KOPT-K1 (cell line): ENCODE measurements around the gene FAM111B.
A peak's percentile ranks its signal among the peaks of the same experiment; 100 is the strongest.
"Not testable (repeated sequence)": the region's sequence is repeated elsewhere in the genome, so short reads cannot be mapped to it uniquely, and the experiment has no call there.

Experiments used
- H3K27ac ChIP-seq: fragments of 200-600 bp; sonication (generic); 2 replicates; pipeline ENCODE4 v1.5.1; 2016; ENCODE audit warnings: antibody characterized with exemption, mild to moderate bottlenecking, low read depth, low read length; ENCODE audit not compliant: poor library complexity, severe bottlenecking
- H3K36me3 ChIP-seq: fragments of 200-600 bp; sonication (generic); 2 replicates; pipeline ENCODE4 v1.5.1; 2017; ENCODE audit warnings: antibody characterized with exemption, mild to moderate bottlenecking, low read length, moderate library complexity; ENCODE audit not compliant: insufficient read depth
- H3K9me3 ChIP-seq: fragments of 200-600 bp; sonication (generic); 2 replicates; pipeline ENCODE4 v1.5.1; 2017; ENCODE audit warnings: antibody characterized with exemption, low read length, mild to moderate bottlenecking; ENCODE audit not compliant: insufficient read depth, poor library complexity, severe bottlenecking

Gene FAM111B

GRCh38 chr11:59106363-59107336 is at the start of gene FAM111B:
TSS of gene FAM111B (plus strand) at chr11:59107237. CDS start at chr11:59109626, 2,389 bp downstream.
- Histone ChIP-seq H3K36me3 (peaks cover 22% of the 10 kb centered on the region), H3K27ac (peak within 1 kb of the TSS; percentile 54), H3K9me3 (no peaks in the 10 kb centered on the region)

- H3K9me3 ChIP-seq, H3K27ac ChIP-seq, H3K36me3 ChIP-seq: not testable (repeated sequence)
These were observed 48.7 kb upstream of the FAM111B start for GRCh38 chr11:59058120-59059033.

GRCh38 chr11:59060096-59060495 is 46.9 kb upstream of the FAM111B start:
- not testable (repeated sequence) for H3K9me3 ChIP-seq, H3K36me3 ChIP-seq, H3K27ac ChIP-seq

GRCh38 chr11:59062602-59063529 is 44.2 kb upstream of the FAM111B start:
- Histone ChIP-seq H3K36me3 (no peaks in the 10 kb centered on the region), H3K9me3 (no peaks in the 10 kb centered on the region), H3K27ac (no peak overlapping the region)

GRCh38 chr11:59063996-59064727 is 42.9 kb upstream of the FAM111B start:
- not testable (repeated sequence) for H3K36me3 ChIP-seq, H3K9me3 ChIP-seq, H3K27ac ChIP-seq

- H3K27ac ChIP-seq, result no peak overlapping the region
- no peaks in the 10 kb centered on the region for H3K9me3 ChIP-seq
- H3K36me3 ChIP-seq, result no peaks in the 10 kb centered on the region
These were observed 38.0 kb upstream of the FAM111B start for GRCh38 chr11:59069087-59069486.

- no peak overlapping the region for H3K27ac ChIP-seq
- H3K9me3 ChIP-seq, result no peaks in the 10 kb centered on the region
- no peaks in the 10 kb centered on the region for H3K36me3 ChIP-seq
These were observed 30.0 kb upstream of the FAM111B start for GRCh38 chr11:59076876-59077571.

- Histone ChIP-seq H3K36me3 (no peaks in the 10 kb centered on the region), H3K27ac (no peak overlapping the region), H3K9me3 (no peaks in the 10 kb centered on the region)
These were observed 28.6 kb upstream of the FAM111B start for GRCh38 chr11:59078435-59078834.

GRCh38 chr11:59079086-59079485 is 28.0 kb upstream of the FAM111B start:
- H3K27ac ChIP-seq, result no peak overlapping the region
- no peaks in the 10 kb centered on the region for H3K36me3 ChIP-seq
- H3K9me3 ChIP-seq, result no peaks in the 10 kb centered on the region

- not testable (repeated sequence) for H3K9me3 ChIP-seq, H3K27ac ChIP-seq, H3K36me3 ChIP-seq
These were observed 26.6 kb upstream of the FAM111B start for GRCh38 chr11:59080421-59080820.

GRCh38 chr11:59081430-59082020 is 25.5 kb upstream of the FAM111B start:
- H3K27ac ChIP-seq, H3K9me3 ChIP-seq, H3K36me3 ChIP-seq: not testable (repeated sequence)

- H3K27ac ChIP-seq, H3K36me3 ChIP-seq, H3K9me3 ChIP-seq: not testable (repeated sequence)
These were observed 21.0 kb upstream of the FAM111B start, which contains the start of gene GLYATL1B for GRCh38 chr11:59086007-59086406. TSS of gene GLYATL1B (plus strand) at chr11:59086307. CDS start at chr11:59086307, 0 bp downstream.

- H3K36me3 ChIP-seq, result no peaks in the 10 kb centered on the region
- H3K9me3 ChIP-seq, result no peaks in the 10 kb centered on the region
- H3K27ac ChIP-seq, result no peak overlapping the region
These were observed 18.9 kb upstream of the FAM111B start for GRCh38 chr11:59088162-59088561.
